ENCODE measurements around the gene EVC.

- no peak for TF ChIP-seq ATF2 (IDR thresholded peaks at IDR 0.05; ENCODE audit: low read length)
- no peak for TF ChIP-seq POLR2AphosphoS5 (IDR thresholded peaks at IDR 0.05; ENCODE audit: low read depth, low read length)
- TF ChIP-seq EP300 (IDR thresholded peaks at IDR 0.05; ENCODE audit: borderline replicate concordance in 1 of 2, low read depth in 2 of 2, low read length in 2 of 2): no peak
- no peak for TF ChIP-seq TAF1 (IDR thresholded peaks at IDR 0.05; ENCODE audit: low read depth, low read length)
Measured at GRCh38 chr4:5787311-5787710, 76.3 kb downstream of the EVC start.

Data from H1 (cell line).